Measurements from ENCODE around the gene FRMD4B. TPM values are rescaled to one million over a fixed set of nuclear protein-coding genes. Genes with fewer than 3 reads are reported as not detected.

The FRMD4B gene
- polyA plus RNA-seq, 3 donors: 13.2 to 21.0 (median 19.6) TPM

GRCh38 chr3:69288161-69288895 is 97.6 kb downstream of the FRMD4B start:
- H3K36me3 ChIP-seq (replicated peaks in 1 of 2; ENCODE audit: control insufficient read depth in 1 of 2, insufficient read depth in 2 of 2, low read length in 2 of 2): peaks cover 18 to 58% of the 10 kb centered on the region in 2 donors
- H3K9ac ChIP-seq (ENCODE audit: insufficient read depth, low read length, poor library complexity, severe bottlenecking): no peak overlapping the region
- no peak overlapping the region for H3K4me3 ChIP-seq (replicated peaks in 1 of 3; ENCODE audit: low read depth in 2 of 3, low read length in 3 of 3)
- H4K20me1 ChIP-seq (ENCODE audit: insufficient read depth, low read length): no peaks in the 10 kb centered on the region
- no peak for DNase-seq
- H3K4me2 ChIP-seq (replicated peaks; ENCODE audit: extremely low read depth, low read length, poor library complexity, severe bottlenecking): no peak overlapping the region
- Mint-ChIP-seq H3K4me1 (no peaks in the 10 kb centered on the region), H3K27ac (peak overlapping the region in 2 of 7 donors; percentile 28 to 54), H3K4me3 (no peak overlapping the region), H3K36me3 (peaks cover 64 to 80% of the 10 kb centered on the region in 2 donors), H3K27me3 (ENCODE audit: low read depth in 3 of 3) (no peaks in the 10 kb centered on the region), H3K9me3 (peaks cover 0 to 4% (median 2%) of the 10 kb centered on the region in 7 donors)
- intact Hi-C loops (cut with micrococcal nuclease): no loop called here
- no peak overlapping the region for H3K27ac ChIP-seq (ENCODE audit: low read depth in 1 of 2, low read length in 2 of 2)
- H3K9me3 ChIP-seq (replicated peaks in 1 of 2; ENCODE audit: control insufficient read depth in 1 of 2, insufficient read depth in 1 of 2, low read length in 2 of 2): no peaks in the 10 kb centered on the region
- 98% methylated on average over 10 of the region's 12 CpGs for WGBS (ENCODE audit: insufficient coverage)
- H2AFZ ChIP-seq (ENCODE audit: insufficient read depth, low read depth, low read length, poor library complexity, severe bottlenecking): no peak overlapping the region
- H3K27me3 ChIP-seq (ENCODE audit: control insufficient read depth in 2 of 2, insufficient read depth in 2 of 2, low read length in 2 of 2): no peaks in the 10 kb centered on the region
- no peaks in the 10 kb centered on the region for H3K79me2 ChIP-seq (ENCODE audit: insufficient read depth, low read length)
- no peaks in the 10 kb centered on the region for H3K4me1 ChIP-seq (ENCODE audit: control insufficient read depth in 1 of 2, insufficient read depth in 2 of 2, low read length in 2 of 2)
- TF ChIP-seq CTCF (IDR thresholded peaks at IDR 0.05): no peak

DNA sequence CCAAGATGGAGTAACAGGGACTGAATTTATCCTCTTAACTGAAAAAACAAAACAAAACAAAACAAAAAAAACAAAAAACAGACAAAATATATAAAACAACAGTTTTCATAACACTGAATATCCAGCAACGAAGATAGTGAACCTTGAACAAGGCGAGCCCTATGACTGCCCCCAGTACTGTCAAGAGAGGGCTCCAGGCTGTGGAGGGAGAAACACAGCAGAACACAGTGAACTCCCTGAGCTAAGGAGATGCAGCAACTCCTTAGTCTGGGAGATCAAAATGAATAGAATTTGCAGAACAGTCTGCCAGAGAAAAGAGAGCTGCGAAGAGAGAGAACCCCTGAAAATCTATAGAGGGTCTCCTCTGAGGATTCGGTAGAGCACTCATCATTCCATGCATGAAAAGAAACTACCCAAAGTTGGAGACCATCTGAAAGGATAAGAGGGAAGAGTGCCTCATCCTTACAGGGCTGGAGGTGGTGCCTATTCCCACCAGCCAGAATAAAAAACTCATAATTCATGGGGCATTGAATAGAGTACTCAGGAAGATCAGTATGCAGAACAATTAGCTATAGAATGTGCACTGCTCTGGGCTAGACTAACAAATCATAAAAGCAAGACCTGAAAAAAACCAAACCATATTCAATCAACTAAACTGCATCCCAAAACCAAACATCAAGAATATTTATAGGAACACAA is 101.8 kb downstream of the FRMD4B start:
- TF ChIP-seq CTCF (IDR thresholded peaks at IDR 0.05): no peak
- H3K36me3 Mint-ChIP-seq: peaks cover 42 to 65% of the 10 kb centered on the region in 2 donors
- intact Hi-C loops (cut with micrococcal nuclease): no loop called here
- WGBS (ENCODE audit: insufficient coverage): 90% methylated on average over 2 of the region's 4 CpGs
- H4K20me1 ChIP-seq (ENCODE audit: insufficient read depth, low read length): no peaks in the 10 kb centered on the region
- H3K79me2 ChIP-seq (ENCODE audit: insufficient read depth, low read length): no peaks in the 10 kb centered on the region
- H3K27me3 ChIP-seq (ENCODE audit: control insufficient read depth in 2 of 2, insufficient read depth in 2 of 2, low read length in 2 of 2): no peaks in the 10 kb centered on the region
- no peak overlapping the region for H3K4me2 ChIP-seq (replicated peaks; ENCODE audit: extremely low read depth, low read length, poor library complexity, severe bottlenecking)
- peaks cover 14 to 55% of the 10 kb centered on the region in 2 donors for H3K36me3 ChIP-seq (replicated peaks in 1 of 2; ENCODE audit: control insufficient read depth in 1 of 2, insufficient read depth in 2 of 2, low read length in 2 of 2)
- H3K9me3 ChIP-seq (replicated peaks in 1 of 2; ENCODE audit: control insufficient read depth in 1 of 2, insufficient read depth in 1 of 2, low read length in 2 of 2): no peaks in the 10 kb centered on the region
- no peak for DNase-seq
- no peak overlapping the region for H3K27ac ChIP-seq (ENCODE audit: low read depth in 1 of 2, low read length in 2 of 2)
- no peak overlapping the region for H2AFZ ChIP-seq (ENCODE audit: insufficient read depth, low read depth, low read length, poor library complexity, severe bottlenecking)
- peaks cover 0 to 4% (median 2%) of the 10 kb centered on the region in 7 donors for H3K9me3 Mint-ChIP-seq
- H3K4me1 Mint-ChIP-seq: no peaks in the 10 kb centered on the region
- no peak overlapping the region for H3K4me3 ChIP-seq (replicated peaks in 1 of 3; ENCODE audit: low read depth in 2 of 3, low read length in 3 of 3)
- no peak overlapping the region for H3K27ac Mint-ChIP-seq
- peaks cover 0 to 3% (median 1%) of the 10 kb centered on the region in 3 donors for H3K27me3 Mint-ChIP-seq (ENCODE audit: low read depth in 3 of 3)
- H3K9ac ChIP-seq (ENCODE audit: insufficient read depth, low read length, poor library complexity, severe bottlenecking): no peak overlapping the region
- no peak overlapping the region for H3K4me3 Mint-ChIP-seq
- no peaks in the 10 kb centered on the region for H3K4me1 ChIP-seq (ENCODE audit: control insufficient read depth in 1 of 2, insufficient read depth in 2 of 2, low read length in 2 of 2)
